Hepatocyte (in vitro differentiated cells): ENCODE measurements around the gene PRKCA. TPM values are rescaled to one million over a fixed set of nuclear protein-coding genes. Genes with fewer than 3 reads are reported as not detected.

ENCODE experiments used
- DNase-seq: peaks from one replicate; pipeline ENCODE4 v3.0.0-alpha.2; 2016; ENCODE audit warnings: low spot score
- H2AFZ ChIP-seq: fragments of 200-600 bp; sonication (generic); 2 replicates; pipeline ENCODE4 v1.6.0; 2016; ENCODE audit warnings: antibody characterized with exemption, mild to moderate bottlenecking
- H3K27ac ChIP-seq: fragments of 200-600 bp; sonication (generic); 2 replicates; pipeline ENCODE4 v1.5.1; 2016; ENCODE audit warnings: mild to moderate bottlenecking
- H3K27me3 ChIP-seq: fragments of 200-600 bp; sonication (generic); 2 replicates; pipeline ENCODE4 v1.6.1; 2016
- H3K36me3 ChIP-seq: fragments of 200-600 bp; sonication (generic); replicated peaks from 2 replicates; pipeline ENCODE4 v1.5.1; 2016; ENCODE audit warnings: low read depth; ENCODE audit not compliant: insufficient read depth
- H3K4me1 ChIP-seq: fragments of 200-600 bp; sonication (generic); 2 replicates; pipeline ENCODE4 v1.5.1; 2016; ENCODE audit warnings: mild to moderate bottlenecking, moderate library complexity; ENCODE audit not compliant: insufficient read depth
- H3K4me2 ChIP-seq: fragments of 200-600 bp; sonication (generic); 2 replicates; pipeline ENCODE4 v1.6.0; 2016
- H3K4me3 ChIP-seq: fragments of 200-600 bp; sonication (generic); 2 replicates; pipeline ENCODE4 v1.5.1; 2016; ENCODE audit warnings: mild to moderate bottlenecking
- H3K79me2 ChIP-seq: fragments of 200-600 bp; sonication (generic); 2 replicates; pipeline ENCODE4 v1.6.0; 2017; ENCODE audit warnings: mild to moderate bottlenecking
- H3K9me2 ChIP-seq: fragments of 200-600 bp; sonication (generic); replicated peaks from 2 replicates; pipeline ENCODE4 v1.6.0; 2017; ENCODE audit warnings: mild to moderate bottlenecking; ENCODE audit not compliant: insufficient read depth
- H3K9me3 ChIP-seq: fragments of 200-600 bp; sonication (generic); 2 replicates; pipeline ENCODE4 v1.5.1; 2016; ENCODE audit warnings: low read depth, mild to moderate bottlenecking
- H4K20me1 ChIP-seq: fragments of 200-600 bp; sonication (generic); 2 replicates; pipeline ENCODE4 v1.6.0; 2016; ENCODE audit warnings: mild to moderate bottlenecking; ENCODE audit not compliant: insufficient read depth, poor library complexity, severe bottlenecking
- CTCF ChIP-seq: fragments of 200-600 bp; sonication (generic); IDR thresholded peaks from 2 replicates; pipeline ENCODE4 v1.5.1; 2016; ENCODE audit warnings: antibody characterized with exemption, mild to moderate bottlenecking; ENCODE audit not compliant: poor library complexity
- EZH2 ChIP-seq: fragments of 200-600 bp; sonication (generic); IDR thresholded peaks from 2 replicates; pipeline ENCODE4 v1.6.1; 2016; ENCODE audit warnings: antibody characterized with exemption, mild to moderate bottlenecking, borderline replicate concordance
- EZH2phosphoT487 ChIP-seq: fragments of 200-600 bp; sonication (generic); IDR thresholded peaks from one replicate; pipeline ENCODE4 v1.6.1; 2018; ENCODE audit warnings: antibody characterized with exemption, mild to moderate bottlenecking, low read depth, moderate library complexity; ENCODE audit not compliant: unreplicated experiment, severe bottlenecking
- WGBS: methylation state at CpG from one replicate; pipeline ENCODE4 v1.1.6; 2016; ENCODE audit warnings: low lambda C conversion rate; ENCODE audit errors: missing lambda C conversion rate; 5-methylcytosine and 5-hydroxymethylcytosine counted together
- polyA plus RNA-seq: library from polyadenylated mRNA; unstranded; fragments of >200 nt; fragmentation: Nextera tagmentation; extraction: Ambion mirVana; gene quantifications from 2 replicates; pipeline ENCODE4 v1.2.1, GENCODE V29; 2016
- total RNA-seq: library from RNA; depleted of rRNA; stranded (reverse); fragments of >200 nt; gene quantifications from 2 replicates; pipeline ENCODE4 v1.2.3, GENCODE V29; 2014

PRKCA gene
- total and polyA plus RNA-seq, 2 experiments from 2014 or later = 5.9 to 18.5 TPM

GRCh38 chr17:66795486-66795885 is 493.1 kb downstream of the PRKCA start:
- TF ChIP-seq EZH2phosphoT487 (no peak), CTCF (no peak), EZH2 (no peak)
- Histone ChIP-seq H3K79me2 (no peaks in the 10 kb centered on the region), H3K4me1 (no peaks in the 10 kb centered on the region), H3K4me2 (no peak overlapping the region), H3K9me2 (no peaks in the 10 kb centered on the region), H3K9me3 (no peaks in the 10 kb centered on the region), H2AFZ (no peak overlapping the region), H3K4me3 (no peak overlapping the region), H4K20me1 (no peaks in the 10 kb centered on the region), H3K27ac (no peak overlapping the region), H3K27me3 (no peaks in the 10 kb centered on the region), H3K36me3 (no peaks in the 10 kb centered on the region)
- WGBS = 78% methylated on average over 3 of the region's 3 CpGs
- DNase-seq = no peak

- TF ChIP-seq EZH2 (no peak), CTCF (no peak), EZH2phosphoT487 (no peak)
- no peak overlapping the region for H3K4me2 ChIP-seq
- no peaks in the 10 kb centered on the region for H3K4me1 ChIP-seq
- no peaks in the 10 kb centered on the region for H3K79me2 ChIP-seq
- no peak overlapping the region for H2AFZ ChIP-seq
- 80% methylated on average over 10 of the region's 10 CpGs for WGBS
- H3K27ac ChIP-seq = no peak overlapping the region
- H3K9me3 ChIP-seq = no peaks in the 10 kb centered on the region
- no peaks in the 10 kb centered on the region for H3K36me3 ChIP-seq
- no peak for DNase-seq
- no peaks in the 10 kb centered on the region for H4K20me1 ChIP-seq
- H3K27me3 ChIP-seq = no peaks in the 10 kb centered on the region
- H3K9me2 ChIP-seq = no peaks in the 10 kb centered on the region
- no peak overlapping the region for H3K4me3 ChIP-seq
Observed at GRCh38 chr17:66799849-66800537, 497.6 kb downstream of the PRKCA start.

- no peaks in the 10 kb centered on the region for H3K79me2 ChIP-seq
- H3K9me2 ChIP-seq = no peaks in the 10 kb centered on the region
- no peak overlapping the region for H2AFZ ChIP-seq
- 77% methylated on average over 19 of the region's 19 CpGs for WGBS
- no peak overlapping the region for H3K27ac ChIP-seq
- no peaks in the 10 kb centered on the region for H3K9me3 ChIP-seq
- H4K20me1 ChIP-seq = no peaks in the 10 kb centered on the region
- no peaks in the 10 kb centered on the region for H3K36me3 ChIP-seq
- no peak for TF ChIP-seq CTCF
- no peak for TF ChIP-seq EZH2
- TF ChIP-seq EZH2phosphoT487 = no peak
- H3K27me3 ChIP-seq = no peaks in the 10 kb centered on the region
- H3K4me3 ChIP-seq = no peak overlapping the region
- H3K4me1 ChIP-seq = no peaks in the 10 kb centered on the region
- no peak overlapping the region for H3K4me2 ChIP-seq
- DNase-seq = no peak
Observed at GRCh38 chr17:66803474-66803951, 501.1 kb downstream of the PRKCA start.
